Measurements from ENCODE around the gene SLC5A10.
"Not testable (repeated sequence)": the region's sequence is repeated elsewhere in the genome, so short reads cannot be mapped to it uniquely, and the experiment has no call there.

GRCh38 chr17:19062718-19063325 is 110.9 kb downstream of the SLC5A10 start:
- TF ChIP-seq EZH2 (IDR thresholded peaks at IDR 0.05; ENCODE audit: borderline replicate concordance, low read depth, low read length, poor library complexity, severe bottlenecking); CTCF (conservative IDR thresholded peaks at IDR 0.05; ENCODE audit: low read depth, low read length): not testable (repeated sequence)

Data from A673 (cell line).